Amniotic epithelial cell (primary cell): ENCODE results near the gene MEGF6.

ENCODE experiments used
- DNase-seq: peaks from one replicate; pipeline ENCODE4 v3.0.0-alpha.2; 2010; ENCODE audit warnings: low read depth

Gene MEGF6

DNA sequence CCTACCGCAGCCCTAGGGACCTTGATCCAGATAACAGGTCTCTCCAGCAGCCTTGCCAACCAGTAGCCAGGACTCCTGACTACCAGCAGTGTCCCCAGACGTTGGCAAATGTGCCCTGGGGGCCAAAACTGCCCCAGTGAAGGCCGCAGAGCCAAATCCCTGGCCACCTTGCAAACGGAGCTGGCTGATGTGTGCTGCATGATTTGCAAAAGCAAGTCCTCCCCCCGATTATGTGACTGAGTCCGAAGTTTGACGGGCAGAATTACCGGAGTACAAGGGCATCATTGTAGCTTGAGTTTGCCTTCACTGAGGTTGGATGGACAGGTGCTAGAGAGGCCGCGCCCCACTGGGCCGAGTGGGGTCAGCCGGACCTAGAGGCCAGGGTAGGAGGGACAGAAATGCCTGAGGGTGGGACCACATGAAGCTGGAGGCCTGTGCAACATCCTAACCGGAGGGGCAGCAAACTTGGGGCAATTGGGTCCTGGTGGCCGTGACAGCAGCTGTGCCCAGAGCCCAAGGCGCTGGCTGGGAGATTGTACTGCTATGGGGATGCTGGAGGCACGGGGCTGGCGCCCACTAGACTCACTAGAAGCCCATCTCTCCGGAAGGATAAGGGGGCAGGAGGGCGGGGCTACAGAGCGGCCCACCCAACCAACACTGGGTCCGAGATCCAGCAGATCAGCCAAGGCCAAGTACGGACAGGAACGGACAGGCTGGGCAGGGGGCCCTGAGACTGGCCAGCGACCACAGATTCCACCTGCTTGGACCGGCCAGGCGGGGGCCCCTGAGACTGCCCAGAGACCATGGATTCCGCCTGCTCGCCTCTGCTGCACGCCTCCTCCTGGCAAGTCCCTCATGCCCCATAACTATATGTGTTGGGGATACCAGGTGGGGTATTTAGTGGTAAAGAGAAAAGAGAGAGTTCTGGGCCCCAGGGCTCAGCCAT lies 154.1 kb downstream of the MEGF6 start:
- no peak for DNase-seq

DNA sequence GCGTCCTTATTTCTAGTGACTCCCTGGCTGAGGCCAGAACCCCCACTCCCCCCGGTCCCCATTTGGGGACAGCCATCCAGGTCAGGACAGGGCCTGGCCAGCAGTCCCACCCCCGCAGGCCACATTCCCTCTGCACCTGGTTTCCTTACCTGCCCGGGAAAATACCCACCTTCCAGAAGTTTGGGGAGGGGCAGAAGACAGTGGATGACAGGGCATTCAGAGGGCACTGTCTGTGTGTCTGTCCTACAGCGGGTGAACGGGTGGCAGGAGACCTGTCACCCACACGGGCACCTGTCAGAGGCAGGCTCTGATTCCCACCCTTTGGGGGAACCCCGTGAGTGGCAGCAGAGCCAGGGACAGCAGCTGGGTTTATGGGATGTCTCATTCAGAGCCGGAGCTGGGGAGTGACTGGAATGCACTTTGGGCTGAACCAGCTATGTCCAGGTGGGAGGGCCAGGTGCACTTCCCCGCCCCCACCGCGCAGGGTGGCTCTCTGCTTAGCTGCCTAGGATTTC lies 154.8 kb downstream of the MEGF6 start:
- DNase-seq, result no peak

DNA sequence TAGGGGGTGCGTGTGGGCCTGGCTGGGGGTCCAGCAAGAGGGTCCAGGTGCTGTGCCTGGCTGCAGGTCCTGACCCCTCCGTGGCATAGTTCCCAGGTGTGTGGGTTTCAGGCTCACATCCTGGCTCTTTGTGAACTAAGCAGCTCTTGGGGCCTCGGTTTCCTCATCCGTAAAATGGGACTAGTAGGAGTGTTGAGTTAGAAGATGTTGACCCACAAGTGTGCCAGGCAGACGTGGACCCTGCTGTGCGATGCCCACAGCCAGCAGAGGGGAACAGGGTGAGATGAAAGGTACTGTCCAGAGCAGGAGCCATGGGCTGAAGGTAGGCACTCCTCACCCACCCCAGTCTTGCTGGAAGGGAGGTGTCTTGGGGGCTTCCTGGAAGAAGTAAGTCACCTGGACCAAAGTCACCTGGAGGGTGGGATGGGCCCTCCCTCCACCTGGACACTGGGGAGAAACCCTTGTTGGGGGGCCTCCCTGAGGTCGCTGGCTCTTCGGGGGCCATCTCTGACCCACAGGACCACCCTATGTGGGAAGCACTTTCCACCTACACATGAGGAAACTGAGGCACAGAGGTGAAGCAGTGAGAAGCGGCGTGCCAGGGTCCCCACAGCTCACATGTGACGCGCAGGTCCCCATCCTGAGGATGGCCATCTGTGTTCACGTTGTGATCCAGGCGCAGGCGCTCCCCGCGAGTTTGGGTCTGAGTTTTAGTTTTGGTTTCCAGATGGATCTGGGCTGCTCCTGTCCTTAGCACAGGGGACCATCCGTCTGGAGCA lies 155.4 kb downstream of the MEGF6 start:
- no peak for DNase-seq

DNA sequence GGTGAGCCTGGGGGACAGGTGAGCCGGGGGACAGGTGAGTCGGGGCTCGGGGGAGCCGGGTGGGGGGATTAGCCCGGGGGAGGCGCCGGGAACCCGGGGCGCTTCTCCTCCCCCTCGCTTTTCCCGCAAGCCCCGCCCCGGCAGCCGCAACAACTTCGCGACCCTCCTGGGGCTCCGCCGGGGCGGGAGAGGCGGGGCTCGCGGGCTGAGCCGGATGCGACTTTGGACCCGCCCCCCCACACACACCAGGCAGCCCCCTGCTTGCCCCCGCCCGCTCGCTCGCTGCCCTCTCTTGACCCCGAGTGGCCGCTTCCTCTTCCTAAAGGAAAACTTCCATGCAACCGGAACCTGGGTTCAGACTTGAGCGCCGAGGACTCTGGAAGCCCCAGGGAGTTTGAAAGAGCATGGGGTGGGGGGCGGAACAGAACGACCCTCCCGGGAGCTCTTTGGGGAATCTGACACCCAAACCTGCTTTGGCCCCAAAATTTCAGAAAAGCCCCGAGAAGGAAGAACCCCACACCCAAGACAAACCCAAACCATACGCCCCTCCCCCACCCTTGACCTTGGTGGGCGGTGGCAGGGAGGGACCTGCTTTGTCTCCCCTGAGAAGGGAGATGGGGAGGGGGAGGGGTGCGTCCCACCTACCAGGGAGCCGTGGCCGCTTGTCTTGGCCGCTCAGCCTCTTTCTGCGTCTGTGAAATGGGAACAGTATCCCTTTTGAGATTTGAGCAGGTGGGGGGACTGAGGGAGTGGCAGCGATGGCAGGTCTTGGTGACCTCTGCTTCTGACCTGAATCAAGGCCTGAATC lies 156.3 kb downstream of the MEGF6 start:
- DNase-seq, result no peak

DNA sequence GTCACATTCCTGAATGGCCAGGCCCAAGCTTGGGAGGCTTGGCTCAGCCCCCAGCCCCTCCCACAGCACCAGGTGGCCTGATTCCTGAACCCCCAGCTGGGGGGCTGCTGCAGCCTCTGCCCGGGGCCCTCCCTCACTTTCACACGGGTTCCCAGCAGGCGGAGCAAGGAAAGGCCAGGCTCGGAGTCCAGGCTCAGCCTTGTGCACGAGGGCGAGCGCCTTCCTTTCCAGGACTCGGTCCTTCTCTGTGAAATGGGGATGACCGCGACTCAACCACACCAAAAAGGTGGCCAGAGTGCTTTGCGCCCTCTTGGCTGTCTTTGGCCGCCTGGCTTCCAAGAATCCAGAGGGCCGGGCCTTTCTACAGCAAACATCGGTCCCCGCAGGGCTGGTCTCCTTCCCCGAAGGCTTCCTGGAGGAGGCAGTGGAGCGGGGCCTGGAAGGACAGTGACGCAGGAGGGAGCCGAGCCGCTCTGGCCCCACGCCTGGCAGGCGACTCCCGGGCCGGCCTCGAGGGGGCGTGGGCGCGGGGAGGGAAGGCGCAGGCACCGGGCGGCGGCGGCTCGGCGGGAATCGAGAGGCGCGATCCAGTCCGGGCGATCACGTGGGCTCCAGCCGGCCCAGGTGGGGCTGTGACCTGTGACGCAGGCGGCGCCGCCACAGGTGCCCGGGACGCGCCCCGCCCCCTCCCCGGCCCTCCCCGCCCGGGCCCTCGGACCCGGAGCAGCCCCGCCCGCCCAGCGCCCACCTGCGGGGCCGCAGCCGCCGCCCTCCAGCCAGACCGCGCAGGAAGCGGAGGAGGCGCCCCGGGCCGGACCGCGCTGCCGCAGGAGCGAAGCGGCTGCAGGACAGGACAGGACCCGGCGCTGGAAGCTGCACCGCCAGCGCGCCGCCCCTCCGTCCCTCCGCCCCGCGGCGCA lies 157.2 kb downstream of the MEGF6 start, which contains the start of gene ARHGEF16:
ARHGEF16 (plus strand) TSS at position 775 of the 920 bp plus-strand sequence. CDS start 8,420 bp downstream, outside the sequence.
- no peak for DNase-seq

DNA sequence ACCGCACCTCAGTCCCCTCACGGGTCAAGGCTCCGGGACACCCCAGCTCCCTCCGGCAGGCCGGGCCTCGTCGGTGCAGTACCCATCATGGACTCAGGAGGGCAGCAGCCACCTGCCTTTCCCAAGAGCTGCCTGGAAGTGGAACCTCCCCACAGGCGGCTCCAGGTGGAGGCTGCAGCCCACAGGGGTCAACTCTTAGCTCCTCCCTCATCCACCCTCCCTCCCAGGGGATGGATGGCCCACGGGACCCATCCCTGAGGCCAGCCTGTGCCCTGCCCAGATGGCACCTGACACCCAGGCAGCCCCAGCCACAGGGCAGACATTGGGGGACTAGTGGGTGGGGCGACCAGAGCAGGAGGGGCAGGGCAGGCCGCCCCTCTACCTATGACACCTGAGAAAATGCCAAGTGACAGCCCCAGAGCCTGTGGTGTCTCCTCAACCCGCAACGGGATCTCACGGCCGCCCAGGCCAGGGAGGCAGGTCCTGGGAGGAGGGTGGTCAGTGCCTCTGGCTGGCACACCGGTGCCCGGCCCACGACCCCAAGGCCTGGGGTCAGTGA lies 158.0 kb downstream of the MEGF6 start:
- DNase-seq, result peak; percentile 31

DNA sequence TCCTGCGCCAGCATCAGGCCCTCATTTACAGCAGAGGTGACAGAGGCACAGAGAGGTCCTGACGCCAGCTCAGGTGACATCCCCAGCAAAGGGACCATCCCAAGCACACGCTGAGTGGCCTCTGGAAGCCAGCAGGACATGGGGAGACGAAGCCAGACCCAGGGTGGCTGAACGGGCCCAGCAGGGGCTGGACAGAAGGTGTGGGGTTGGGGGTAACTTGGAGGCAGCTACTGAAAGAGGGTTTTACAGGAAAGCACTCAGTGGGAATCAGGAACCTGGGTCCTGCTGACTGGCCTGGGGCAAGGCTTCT lies 158.5 kb downstream of the MEGF6 start:
- DNase-seq, result no peak

DNA sequence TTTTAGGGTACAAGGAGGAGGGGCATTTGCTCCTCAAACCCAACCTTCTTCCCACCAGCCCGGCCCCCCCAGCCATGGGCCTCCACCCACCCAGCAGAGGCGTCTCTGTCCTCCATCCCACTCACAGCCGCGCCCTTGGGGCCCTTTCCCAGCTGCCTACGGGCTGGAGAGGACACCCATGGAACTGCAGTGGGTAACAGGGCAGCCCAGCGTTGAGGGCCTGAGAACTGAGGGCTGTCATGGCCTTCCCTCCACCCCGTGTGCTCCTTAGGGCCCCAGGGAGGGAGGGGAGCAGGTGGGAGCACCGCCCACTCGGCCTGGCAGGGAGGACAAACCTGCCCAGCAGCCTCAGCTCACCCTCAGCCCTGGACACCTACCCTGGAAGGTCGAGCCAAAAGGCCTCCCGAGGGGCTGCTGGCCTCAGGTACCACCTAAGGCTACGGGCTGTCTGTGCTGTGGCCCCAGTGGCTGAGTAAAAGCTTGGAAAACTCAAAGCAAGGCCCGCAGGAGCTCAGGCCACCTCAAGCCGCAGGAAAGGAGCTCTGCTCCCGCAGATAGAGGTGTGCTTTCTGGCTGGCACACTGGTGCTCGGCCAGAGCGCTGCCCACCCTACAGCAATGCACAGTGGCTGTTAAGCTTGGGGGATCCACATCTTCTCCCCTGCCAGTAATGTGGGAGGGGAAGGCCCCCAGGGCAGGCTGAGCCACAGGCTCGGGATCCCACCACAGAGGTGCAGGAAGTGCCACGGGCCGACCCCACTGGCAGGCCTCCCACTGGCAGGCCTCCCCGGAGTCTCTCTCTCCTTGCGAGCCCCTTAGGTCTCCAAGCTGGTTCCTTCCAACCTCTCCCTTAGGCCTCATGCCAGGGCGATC lies 159.1 kb downstream of the MEGF6 start:
- DNase-seq, result no peak

DNA sequence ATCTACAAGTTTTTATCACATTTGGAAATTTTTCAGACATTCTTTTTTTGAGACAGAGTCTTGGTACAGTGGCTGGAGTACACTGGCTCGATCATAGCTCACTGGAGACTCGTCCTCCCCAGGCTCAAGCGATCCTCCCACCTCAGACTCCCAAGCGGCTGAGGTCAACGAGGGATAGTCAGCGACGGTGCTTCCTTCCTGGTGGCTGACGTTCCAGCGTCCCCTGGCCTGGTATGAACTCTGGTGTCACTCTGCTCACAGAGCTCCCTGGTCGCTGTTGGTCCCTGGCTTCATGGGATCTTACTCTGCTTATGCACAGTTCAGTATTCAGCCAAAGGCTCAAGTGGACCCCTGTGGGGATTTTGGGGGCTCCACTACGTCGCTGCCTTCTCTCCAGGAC lies 160.3 kb downstream of the MEGF6 start:
- DNase-seq, result no peak

DNA sequence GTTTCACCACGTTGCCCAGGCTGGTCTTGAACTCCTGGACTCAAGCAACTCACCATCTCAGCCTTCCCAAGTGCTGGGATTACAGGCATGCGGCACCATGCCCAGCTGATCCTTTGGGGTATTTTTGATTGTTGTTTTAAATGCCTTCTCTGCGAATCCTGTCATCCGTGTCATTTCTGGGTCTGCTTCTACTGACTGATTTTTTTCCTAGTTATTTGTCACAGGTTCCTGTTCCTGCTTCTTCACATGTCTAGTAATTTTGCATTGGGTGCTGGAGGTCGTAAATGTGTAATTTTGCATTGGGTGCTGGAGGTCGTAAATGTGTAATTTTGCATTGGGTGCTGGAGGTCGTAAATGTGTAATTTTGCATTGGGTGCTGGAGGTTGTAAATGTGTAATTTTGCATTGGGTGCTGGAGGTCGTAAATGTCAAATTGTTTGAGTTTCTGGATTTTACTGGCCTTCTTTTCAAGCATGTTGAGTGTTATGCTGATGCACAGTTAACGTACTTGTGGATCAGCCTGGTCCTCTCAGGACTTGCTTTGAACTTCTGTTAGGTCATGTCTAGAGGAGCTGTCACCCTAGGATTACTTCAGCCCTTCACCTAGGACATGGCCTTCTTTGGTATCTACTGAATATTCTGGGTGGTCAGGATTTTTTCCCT lies 161.0 kb downstream of the MEGF6 start:
- no peak for DNase-seq

DNA sequence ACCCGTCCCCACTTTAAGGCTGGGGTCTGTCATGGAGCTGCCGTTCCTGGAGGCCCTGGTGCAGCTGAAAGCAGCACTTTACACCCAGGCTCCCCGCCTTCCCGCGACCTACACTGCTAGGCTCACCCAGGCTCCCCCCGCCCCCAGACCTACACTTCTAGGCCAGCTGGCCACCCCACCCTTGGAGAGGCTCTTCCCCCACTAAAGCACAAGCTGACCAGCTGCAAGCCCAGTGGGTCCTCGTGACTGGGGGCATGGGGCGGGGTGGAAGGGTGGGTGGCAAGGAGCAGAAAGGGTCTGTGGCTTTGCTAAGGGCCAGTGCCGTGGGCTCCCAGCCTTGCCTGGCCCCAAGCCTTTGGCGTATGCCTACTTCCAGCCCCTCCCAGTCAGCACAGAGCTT lies 166.6 kb downstream of the MEGF6 start:
- DNase-seq, result no peak

DNA sequence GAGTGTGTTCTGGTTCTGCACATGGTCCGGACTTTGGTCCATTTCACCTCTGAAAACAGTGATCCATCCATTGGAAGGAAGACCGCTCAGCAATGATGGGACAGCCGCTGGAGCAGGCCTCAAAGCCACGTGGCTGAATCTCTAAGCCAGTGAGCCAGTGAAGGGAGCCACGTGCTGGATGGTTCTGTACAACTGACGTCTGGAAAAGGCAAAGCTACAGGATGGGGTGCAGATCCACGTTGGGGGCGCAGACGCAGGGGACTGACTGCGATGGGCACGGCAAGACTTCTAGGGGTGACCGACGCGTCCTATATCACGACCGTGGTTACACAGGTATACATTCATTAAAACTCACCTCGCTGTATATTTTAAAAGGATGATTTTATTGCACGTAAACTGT lies 167.0 kb downstream of the MEGF6 start:
- no peak for DNase-seq

DNA sequence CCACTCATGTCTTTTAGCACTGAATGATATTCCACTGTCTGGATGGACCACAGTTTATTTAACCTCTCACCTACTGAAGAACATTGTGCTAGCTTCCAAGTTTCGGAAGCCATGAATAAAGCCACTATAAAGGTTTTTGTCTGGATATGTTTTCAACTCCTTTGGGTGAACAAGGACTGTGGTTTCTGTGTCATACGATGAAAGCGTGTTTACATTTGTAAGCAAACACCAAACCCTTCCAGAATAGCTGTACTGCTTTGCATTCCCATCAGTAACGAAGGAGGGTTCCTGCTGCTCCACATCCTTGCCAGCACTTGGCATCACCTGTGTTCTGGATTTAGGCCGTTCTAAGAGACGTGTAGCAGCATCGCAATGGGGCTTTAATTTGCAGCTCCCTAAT lies 167.5 kb downstream of the MEGF6 start:
- DNase-seq, result no peak

DNA sequence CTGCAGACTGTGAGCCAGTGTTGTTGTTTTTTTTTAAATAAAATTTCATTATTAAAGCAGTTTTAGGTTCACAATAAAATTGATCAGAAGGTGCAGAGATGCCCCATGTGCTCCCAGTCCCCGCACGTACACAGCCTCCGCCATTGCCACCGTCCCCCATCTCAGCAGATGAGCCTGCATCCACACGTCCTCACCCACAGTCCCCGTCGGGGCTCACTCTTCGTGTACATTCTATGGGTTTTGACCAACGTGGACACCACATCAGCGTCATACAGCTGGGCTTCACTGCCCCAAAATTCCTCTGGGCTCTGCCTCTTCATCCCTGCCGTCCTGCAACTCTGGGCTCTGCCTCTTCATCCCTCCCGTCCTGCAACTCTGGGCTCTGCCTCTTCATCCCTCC lies 168.4 kb downstream of the MEGF6 start:
- DNase-seq, result no peak

DNA sequence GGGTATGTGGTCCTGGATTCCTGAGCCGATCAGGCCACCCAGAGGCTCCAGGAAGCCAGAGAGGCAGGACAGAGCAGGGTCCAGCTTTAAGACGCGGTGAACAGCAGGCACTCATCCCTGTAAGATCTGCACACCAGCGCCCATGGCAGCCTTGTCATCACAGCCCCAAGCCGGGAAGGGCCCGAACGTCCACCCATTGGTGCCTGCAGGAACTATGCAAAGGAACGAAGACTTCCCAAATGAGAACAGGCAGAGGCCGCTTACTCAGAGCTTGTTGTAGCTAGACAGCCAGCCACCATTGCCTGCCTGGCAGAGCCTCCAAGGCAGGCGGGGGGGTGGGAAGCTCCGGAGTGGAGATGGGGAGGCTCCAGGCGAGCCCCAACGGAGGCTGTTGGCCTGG lies 169.0 kb downstream of the MEGF6 start:
- DNase-seq, result no peak

DNA sequence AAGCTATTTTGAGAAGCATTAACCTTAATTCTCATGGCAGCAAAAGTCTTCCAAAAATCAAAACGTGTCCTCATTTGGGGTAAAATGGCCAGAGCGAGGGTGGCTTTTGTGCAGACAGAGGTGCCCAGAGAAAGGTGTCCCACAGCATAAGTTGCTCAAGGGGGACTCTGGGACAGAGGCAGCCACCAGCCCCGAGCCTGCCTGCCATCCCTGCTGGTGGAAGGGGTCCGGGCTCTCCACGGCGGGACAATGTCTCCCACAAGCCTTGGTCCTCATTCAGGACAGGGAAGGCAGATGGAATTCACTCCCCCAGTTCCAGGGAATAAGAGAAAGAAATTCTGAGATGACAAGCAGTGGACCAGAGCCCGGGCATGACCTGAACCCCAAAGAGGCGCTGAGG lies 169.4 kb downstream of the MEGF6 start:
- no peak for DNase-seq

DNA sequence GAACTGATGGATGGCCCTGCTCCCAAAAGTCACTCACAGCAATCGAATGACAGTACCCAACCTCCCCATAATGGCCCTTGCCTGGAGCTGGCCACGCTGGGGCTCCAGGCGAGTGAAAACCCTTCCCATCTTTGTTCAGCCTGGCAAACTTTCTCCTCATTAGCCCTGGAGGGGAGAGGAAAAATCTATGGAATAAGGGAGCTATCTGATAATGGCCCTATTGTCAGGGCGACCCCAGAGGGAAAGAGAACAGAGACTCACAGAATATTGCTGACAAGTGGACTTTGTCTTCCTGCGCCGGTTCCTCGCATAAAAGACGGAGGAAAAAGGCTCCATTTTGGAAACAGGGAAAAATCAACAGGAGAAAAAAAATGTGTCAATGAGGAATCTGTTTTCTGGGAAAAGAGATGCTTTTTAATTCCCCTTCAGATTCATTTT lies 169.9 kb downstream of the MEGF6 start:
- no peak for DNase-seq

DNA sequence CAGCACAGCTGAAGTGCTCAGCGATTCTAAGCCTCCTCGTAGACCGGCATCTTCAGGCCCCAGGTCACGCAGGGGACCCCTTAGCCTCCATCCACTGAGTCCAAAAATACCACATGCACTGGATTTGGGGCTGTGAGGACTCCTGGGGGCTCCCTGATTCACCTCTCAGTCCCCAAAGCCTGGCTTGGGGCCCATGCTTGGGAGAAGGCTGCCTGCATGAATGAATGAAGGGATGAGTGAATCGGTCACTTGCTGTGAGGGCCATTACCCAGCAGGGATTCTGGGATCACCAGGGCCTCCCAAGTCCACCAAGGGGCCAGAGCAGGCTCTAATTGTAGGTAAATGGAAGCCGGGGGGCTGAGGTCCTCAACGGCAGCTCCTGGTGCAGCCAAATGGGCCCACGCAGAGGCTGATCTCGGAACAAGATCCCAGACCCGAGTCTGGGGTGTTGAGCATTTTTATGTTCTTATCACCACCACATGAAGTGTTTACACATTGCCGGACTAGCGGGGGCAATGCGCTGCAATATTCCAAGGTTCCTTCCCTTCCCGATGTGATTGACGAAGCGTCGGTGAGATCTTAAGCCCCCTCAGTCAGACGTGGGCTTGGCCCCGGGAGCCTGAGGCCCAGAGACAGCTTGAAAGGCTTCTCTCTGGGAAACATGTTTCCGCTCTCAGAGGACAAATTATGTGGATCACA lies 170.4 kb downstream of the MEGF6 start:
- DNase-seq, result no peak

DNA sequence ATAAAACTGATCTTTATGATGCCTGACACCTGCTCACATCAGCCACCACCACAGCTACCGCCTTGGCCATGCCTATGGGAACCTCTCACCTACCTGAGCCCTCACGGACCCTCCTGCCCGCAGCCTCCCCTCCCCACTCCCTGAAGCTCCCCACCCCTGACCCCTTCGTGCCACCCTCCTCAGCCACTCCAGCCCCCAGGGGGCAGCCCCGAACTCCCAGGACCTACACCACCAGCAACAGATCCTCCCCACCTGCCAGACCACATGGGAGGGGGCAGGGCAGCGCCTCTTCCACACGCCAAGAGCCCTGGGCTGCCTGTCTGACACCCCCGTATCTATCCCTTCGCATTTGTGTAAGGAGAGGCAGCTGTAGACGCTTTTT lies 171.0 kb downstream of the MEGF6 start:
- no peak for DNase-seq
